Epithelial cell of alveolus of lung (primary cell): ENCODE measurements around the gene CDH8. TPM values are rescaled to one million over a fixed set of nuclear protein-coding genes. Genes with fewer than 3 reads are reported as not detected.

Experiments used
- total RNA-seq: library from RNA; depleted of rRNA; stranded (reverse); fragments of >200 nt; gene quantifications from 2 replicates; pipeline ENCODE4 v1.2.1, GENCODE V29; 2015

The CDH8 gene, protein sequence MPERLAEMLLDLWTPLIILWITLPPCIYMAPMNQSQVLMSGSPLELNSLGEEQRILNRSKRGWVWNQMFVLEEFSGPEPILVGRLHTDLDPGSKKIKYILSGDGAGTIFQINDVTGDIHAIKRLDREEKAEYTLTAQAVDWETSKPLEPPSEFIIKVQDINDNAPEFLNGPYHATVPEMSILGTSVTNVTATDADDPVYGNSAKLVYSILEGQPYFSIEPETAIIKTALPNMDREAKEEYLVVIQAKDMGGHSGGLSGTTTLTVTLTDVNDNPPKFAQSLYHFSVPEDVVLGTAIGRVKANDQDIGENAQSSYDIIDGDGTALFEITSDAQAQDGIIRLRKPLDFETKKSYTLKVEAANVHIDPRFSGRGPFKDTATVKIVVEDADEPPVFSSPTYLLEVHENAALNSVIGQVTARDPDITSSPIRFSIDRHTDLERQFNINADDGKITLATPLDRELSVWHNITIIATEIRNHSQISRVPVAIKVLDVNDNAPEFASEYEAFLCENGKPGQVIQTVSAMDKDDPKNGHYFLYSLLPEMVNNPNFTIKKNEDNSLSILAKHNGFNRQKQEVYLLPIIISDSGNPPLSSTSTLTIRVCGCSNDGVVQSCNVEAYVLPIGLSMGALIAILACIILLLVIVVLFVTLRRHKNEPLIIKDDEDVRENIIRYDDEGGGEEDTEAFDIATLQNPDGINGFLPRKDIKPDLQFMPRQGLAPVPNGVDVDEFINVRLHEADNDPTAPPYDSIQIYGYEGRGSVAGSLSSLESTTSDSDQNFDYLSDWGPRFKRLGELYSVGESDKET
- 0.65 TPM in 1 of 2 replicates, not detected in the other for total RNA-seq

DNA sequence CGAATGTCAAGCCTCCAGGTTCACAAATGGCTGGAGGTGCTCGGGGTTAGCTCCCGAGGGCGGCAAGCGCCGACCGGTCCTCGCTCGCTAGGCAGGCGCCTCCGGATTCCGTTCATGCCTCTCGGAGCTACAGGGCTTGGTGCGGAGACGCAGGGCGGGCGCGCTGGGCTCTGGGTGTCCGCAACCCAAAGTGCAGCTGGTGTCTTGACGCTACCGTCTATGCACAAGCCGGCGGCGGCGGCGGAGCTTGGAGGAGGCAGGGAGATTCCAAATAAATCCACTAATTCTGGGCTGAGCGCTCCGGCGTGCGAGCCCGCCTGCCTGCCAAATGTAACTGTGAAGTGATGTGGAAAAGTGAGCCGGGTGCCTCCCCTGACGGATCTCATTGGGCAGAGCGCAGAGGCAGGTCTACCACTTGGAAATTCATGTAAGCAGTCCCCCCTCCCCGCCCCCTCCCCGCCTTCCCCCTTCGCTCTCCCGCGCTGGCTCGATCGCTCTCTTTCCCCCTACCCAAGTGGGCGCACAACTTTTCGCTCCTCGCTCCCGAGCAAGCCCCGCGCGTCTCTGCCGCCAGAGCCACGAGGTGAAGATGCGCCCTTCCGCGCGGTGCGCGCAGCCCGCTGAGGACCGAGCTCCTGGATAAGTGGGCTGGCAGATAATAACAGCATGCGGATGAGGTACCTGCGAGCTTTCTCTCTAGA lies at the start of gene CDH8:
CDH8 (minus strand) TSS at position 338 of the 701 bp plus-strand sequence. CDS start 15,035 bp downstream, outside the sequence.

